Measurements from ENCODE around the gene USF2. TPM values are rescaled to one million over a fixed set of nuclear protein-coding genes. Genes with fewer than 3 reads are reported as not detected.

USF2 gene
- polyA plus RNA-seq, 1 of the 3 experiments (the other 2 are of a cell fraction) = 102 TPM

DNA sequence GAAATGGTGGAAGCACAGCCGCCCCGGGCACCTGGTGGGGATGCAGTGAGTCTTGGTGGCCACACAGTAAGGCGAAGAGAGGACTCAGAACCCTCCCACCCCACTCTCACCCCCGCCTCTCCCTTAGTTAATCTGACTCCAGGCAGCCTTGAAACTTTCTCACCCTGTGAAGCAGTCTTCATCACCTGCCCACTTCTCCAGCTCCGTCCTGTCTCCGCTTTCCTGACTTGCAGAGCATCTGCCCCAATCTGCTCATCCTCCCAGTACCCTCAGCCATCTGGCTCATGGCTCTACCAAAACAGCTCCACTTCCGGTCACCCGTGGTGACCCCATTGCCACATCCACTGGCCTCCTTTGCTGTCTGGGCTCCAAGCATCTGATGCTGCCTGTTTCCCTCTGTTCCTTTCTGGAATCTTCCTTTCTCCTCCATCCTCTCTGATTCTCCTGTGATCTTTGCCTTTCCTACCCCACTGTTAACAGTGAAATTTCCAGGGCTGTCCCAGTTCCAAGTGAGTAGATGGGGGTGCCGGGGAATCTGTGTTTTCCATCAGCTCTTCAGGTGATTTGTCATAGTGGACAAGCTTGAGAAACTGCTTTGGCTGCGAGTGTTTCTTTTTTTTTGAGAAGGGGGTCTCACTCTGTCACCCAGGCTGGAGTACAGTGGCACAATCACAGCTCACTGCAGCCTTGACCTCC is 4.3 kb downstream of the USF2 start:
- Histone ChIP-seq H3K36me3 (replicated peaks in 1 of 2; ENCODE audit: control insufficient read depth in 1 of 2, insufficient read depth in 2 of 2, low read length in 1 of 2) (peaks cover 28 to 36% of the 10 kb centered on the region in 2 experiments), H4K20me1 (ENCODE audit: insufficient read depth) (no peaks in the 10 kb centered on the region), H3K9me3 (no peaks in the 10 kb centered on the region), H3K9ac (no peak overlapping the region), H3K4me1 (ENCODE audit: control insufficient read depth in 1 of 2, insufficient read depth in 2 of 2, low read depth in 1 of 2, low read length in 1 of 2) (peaks cover 4 to 7% of the 10 kb centered on the region in 2 experiments; a peak in 1 of 4 replicates), H3K79me2 (ENCODE audit: insufficient read depth) (peaks cover 5% of the 10 kb centered on the region), H2AFZ (ENCODE audit: low read depth) (no peak overlapping the region), H3K9me2 (no peaks in the 10 kb centered on the region), H3K4me2 (no peak overlapping the region), H3K27ac (ENCODE audit: low read depth in 2 of 2, low read length in 1 of 2) (no peak overlapping the region), H3F3A (replicated peaks; ENCODE audit: insufficient read depth) (no peaks in the 10 kb centered on the region), H3K27me3 (ENCODE audit: insufficient read depth) (no peaks in the 10 kb centered on the region), H3K4me3 (ENCODE audit: low read depth in 2 of 2, low read length in 1 of 2) (no peak overlapping the region)
- ChIA-PET CTCF (interaction anchor here (1.0 to 1.3 kb wide), 2 partner anchors 9 to 119 kb away, joined by 3 read pairs; partner anchors contain the start of gene HAMP), POLR2A (no interaction called here)
- TF ChIP-seq YY1 (IDR thresholded peaks at IDR 0.05; ENCODE audit: low read depth) (no peak), IRF3 (IDR thresholded peaks at IDR 0.05; ENCODE audit: low read depth, low read length) (no peak), RXRA (IDR thresholded peaks at IDR 0.05; ENCODE audit: borderline replicate concordance, low read depth) (no peak), MEF2A (IDR thresholded peaks at IDR 0.05; ENCODE audit: borderline replicate concordance, low read depth) (no peak), SIN3A (IDR thresholded peaks at IDR 0.05; ENCODE audit: borderline replicate concordance, low read depth, low read length) (no peak), PBX3 (IDR thresholded peaks at IDR 0.05) (no peak), FOXM1 (IDR thresholded peaks at IDR 0.05; ENCODE audit: low read depth) (no peak), EP300 (IDR thresholded peaks at IDR 0.05; ENCODE audit: borderline replicate concordance in 1 of 2, low read depth in 1 of 2, low read length in 1 of 2) (no peak), FOSL2 (IDR thresholded peaks at IDR 0.05; ENCODE audit: borderline replicate concordance, low read depth) (no peak), POLR2AphosphoS5 (IDR thresholded peaks at IDR 0.05; ENCODE audit: low read depth, low read length) (no peak), JUND (IDR thresholded peaks at IDR 0.05) (no peak), TCF12 (IDR thresholded peaks at IDR 0.05) (no peak), USF2 (IDR thresholded peaks at IDR 0.05; ENCODE audit: borderline replicate concordance, low read depth, low read length) (no peak), CHD2 (IDR thresholded peaks at IDR 0.05; ENCODE audit: low read length, partially characterized antibody) (no peak), NFIC (IDR thresholded peaks at IDR 0.05; ENCODE audit: borderline replicate concordance) (no peak), RCOR1 (IDR thresholded peaks at IDR 0.05; ENCODE audit: low read length) (no peak)
- TF ChIP-seq, protein P1, sequence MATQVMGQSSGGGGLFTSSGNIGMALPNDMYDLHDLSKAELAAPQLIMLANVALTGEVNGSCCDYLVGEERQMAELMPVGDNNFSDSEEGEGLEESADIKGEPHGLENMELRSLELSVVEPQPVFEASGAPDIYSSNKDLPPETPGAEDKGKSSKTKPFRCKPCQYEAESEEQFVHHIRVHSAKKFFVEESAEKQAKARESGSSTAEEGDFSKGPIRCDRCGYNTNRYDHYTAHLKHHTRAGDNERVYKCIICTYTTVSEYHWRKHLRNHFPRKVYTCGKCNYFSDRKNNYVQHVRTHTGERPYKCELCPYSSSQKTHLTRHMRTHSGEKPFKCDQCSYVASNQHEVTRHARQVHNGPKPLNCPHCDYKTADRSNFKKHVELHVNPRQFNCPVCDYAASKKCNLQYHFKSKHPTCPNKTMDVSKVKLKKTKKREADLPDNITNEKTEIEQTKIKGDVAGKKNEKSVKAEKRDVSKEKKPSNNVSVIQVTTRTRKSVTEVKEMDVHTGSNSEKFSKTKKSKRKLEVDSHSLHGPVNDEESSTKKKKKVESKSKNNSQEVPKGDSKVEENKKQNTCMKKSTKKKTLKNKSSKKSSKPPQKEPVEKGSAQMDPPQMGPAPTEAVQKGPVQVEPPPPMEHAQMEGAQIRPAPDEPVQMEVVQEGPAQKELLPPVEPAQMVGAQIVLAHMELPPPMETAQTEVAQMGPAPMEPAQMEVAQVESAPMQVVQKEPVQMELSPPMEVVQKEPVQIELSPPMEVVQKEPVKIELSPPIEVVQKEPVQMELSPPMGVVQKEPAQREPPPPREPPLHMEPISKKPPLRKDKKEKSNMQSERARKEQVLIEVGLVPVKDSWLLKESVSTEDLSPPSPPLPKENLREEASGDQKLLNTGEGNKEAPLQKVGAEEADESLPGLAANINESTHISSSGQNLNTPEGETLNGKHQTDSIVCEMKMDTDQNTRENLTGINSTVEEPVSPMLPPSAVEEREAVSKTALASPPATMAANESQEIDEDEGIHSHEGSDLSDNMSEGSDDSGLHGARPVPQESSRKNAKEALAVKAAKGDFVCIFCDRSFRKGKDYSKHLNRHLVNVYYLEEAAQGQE (IDR thresholded peaks at IDR 0.05; ENCODE audit: low read depth, low read length) = no peak
- 97% methylated on average over 10 of the region's 10 CpGs for WGBS (ENCODE audit: low lambda C conversion rate)
- DNase-seq = no peak
